GM15510 (cell line): ENCODE measurements around the gene JPH2.

Experiments used
- POLR2A ChIP-seq: IDR thresholded peaks from 3 replicates; pipeline ENCODE4 v1.6.1; 2011; ENCODE audit warnings: borderline replicate concordance; ENCODE audit not compliant: insufficient read length; ENCODE audit errors: extremely low read depth

The JPH2 gene

GRCh38 chr20:44066645-44067606, 120.1 kb downstream of the JPH2 start:
- TF ChIP-seq POLR2A: no peak

DNA sequence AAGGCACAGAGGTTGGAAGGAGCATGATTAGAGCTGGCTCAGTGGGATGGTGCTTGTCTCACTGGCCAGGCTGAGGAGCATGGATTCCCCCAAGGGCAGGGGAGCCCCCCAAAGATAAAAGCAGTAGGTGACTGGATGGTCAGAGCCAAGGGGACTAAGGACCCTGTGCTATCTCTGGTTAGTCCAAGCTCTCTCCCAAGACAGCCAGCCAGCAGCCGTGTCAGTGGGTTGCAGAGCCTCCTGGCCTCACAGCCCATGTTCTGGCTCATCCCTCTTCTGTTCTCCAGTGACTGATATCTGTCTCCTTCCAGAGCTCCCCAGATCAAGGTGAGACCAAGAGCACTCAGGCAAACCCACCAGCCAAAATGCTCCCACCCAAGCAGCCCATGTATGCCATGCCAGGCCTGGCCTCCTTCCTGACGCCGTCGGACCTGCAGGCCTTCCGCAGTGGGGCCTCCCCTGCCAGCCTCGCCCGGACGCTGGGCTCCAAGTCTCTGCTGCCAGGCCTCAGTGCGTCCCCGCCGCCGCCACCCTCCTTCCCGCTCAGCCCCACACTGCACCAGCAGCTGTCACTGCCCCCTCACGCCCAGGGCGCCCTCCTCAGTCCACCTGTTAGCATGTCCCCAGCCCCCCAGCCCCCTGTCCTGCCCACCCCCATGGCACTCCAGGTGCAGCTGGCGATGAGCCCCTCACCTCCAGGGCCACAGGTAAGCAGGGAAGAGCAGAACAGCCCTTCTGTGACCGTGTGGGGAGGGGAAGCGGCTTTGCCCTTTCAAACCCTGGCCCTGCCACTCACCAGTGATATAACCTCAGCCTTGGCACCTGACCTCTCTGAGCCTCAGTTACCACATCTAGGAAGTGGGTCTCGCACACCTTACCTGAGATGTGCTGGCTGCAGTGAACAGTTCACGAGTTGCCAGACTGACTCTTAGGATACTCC, 121.3 kb downstream of the JPH2 start:
- TF ChIP-seq POLR2A: no peak

DNA sequence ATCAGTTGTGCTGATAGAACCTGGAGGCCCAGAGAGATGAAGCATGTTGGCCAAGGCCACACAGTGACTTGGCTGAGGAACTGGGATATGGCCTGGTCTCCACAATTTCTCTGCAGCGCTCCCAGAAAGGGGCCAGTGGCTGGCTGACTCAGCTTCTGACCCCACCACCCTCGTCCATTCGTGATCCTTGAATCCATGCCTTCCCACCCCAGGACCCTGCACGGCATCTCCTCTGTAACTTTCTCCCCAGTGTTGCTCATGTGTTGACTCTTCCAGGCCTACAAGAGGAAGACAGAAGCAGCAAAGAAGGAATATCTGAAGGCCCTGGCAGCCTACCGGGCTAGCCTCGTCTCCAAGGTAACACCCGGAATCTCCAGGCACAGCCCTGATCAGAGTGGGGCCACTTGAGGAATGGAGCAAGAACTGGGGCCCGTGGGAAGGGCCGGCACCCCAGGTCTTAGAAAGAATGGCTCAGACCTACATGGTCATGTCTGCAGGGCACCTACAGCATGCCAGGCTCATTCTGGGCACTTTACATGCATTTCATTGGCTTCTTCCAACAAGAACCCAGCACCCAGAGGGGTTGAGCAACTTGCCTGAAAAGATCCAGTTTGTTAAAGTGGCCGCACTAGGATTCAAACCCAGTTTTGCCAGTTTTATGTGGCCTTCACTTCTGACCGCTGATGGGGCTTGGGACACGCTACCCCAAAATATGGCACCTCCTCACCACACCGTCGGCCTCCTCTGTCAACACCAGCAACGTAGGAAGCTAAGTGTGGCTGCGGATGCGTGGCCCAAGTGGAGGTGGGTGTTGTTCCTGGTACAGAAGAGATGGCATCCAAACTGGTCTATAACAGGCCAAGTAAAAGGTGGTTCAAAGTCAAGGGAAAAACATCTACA, 122.2 kb downstream of the JPH2 start:
- no peak for TF ChIP-seq POLR2A
